IMR-90 (cell line): ENCODE data around the gene UBL4A. TPM values are rescaled to one million over a fixed set of nuclear protein-coding genes. Genes with fewer than 3 reads are reported as not detected.

Experiments
- ATAC-seq: fragments of 200-7000 bp; cut with Tn5 transposase; 2 replicates; pipeline ENCODE4 v1.9.1; 2020; ENCODE audit warnings: low read depth, mild to moderate bottlenecking, moderate library complexity
- BruUV-seq: library from RNA; stranded (reverse); fragments of 400-500 nt; replicated peaks from 2 replicates; lab custom pipeline; 2021; lab: Mats Ljungman, UMichigan
- CTCF ChIA-PET: fragments of 300-600 bp; formaldehyde crosslinking; extraction: SDS; loops from one replicate; lab custom pipeline; 2021; ENCODE audit warnings: antibody characterized with exemption; lab: Yijun Ruan, JAX
- POLR2A ChIA-PET: fragments of 300-600 bp; sonication (Branson Sonifier 250); formaldehyde crosslinking; loops from one replicate; lab custom pipeline; 2022; ENCODE audit warnings: antibody characterized with exemption; ENCODE audit not compliant: unreplicated experiment; lab: Charles Lee
- DNase-seq: peaks from one replicate; pipeline ENCODE4 v3.0.0; 2013
- H2AFZ ChIP-seq: replicated peaks from 2 replicates; pipeline ENCODE3; 2013; ENCODE audit warnings: low read length, mild to moderate bottlenecking; ENCODE audit not compliant: poor library complexity
- H2AK5ac ChIP-seq: 2 replicates; pipeline ENCODE4 v1.6.1; 2013; ENCODE audit warnings: low read depth, low read length, inconsistent platforms
- H2AK9ac ChIP-seq: replicated peaks from 2 replicates; pipeline ENCODE3; 2013; ENCODE audit warnings: mild to moderate bottlenecking, low read depth, low read length, moderate library complexity; ENCODE audit not compliant: poor library complexity
- H2BK120ac ChIP-seq: 2 replicates; pipeline ENCODE4 v1.6.1; 2013; ENCODE audit warnings: low read depth, low read length, inconsistent platforms
- H2BK15ac ChIP-seq: 3 replicates; pipeline ENCODE4 v1.6.1; 2013; ENCODE audit warnings: low read depth, low read length, inconsistent platforms
- H2BK20ac ChIP-seq: 2 replicates; pipeline ENCODE4 v1.6.1; 2013; ENCODE audit warnings: low read depth, mild to moderate bottlenecking, inconsistent platforms, low read length, moderate library complexity
- H2BK5ac ChIP-seq: 2 replicates; pipeline ENCODE4 v1.6.1; 2013; ENCODE audit warnings: mild to moderate bottlenecking, low read depth, low read length, inconsistent platforms; ENCODE audit not compliant: poor library complexity, severe bottlenecking
- H3K14ac ChIP-seq: replicated peaks from 2 replicates; pipeline ENCODE4 v1.6.1; 2013; ENCODE audit warnings: low read depth, low read length, inconsistent platforms
- H3K18ac ChIP-seq: 2 replicates; pipeline ENCODE4 v1.6.1; 2013; ENCODE audit warnings: low read depth, low read length, control low read depth
- H3K23ac ChIP-seq: 2 replicates; pipeline ENCODE4 v1.6.1; 2013; ENCODE audit warnings: low read depth, low read length, inconsistent platforms
- H3K27ac ChIP-seq: 2 replicates; pipeline ENCODE4 v1.5.1; 2013; ENCODE audit warnings: mild to moderate bottlenecking, control low read depth, low read length; ENCODE audit not compliant: insufficient read depth
- H3K27me3 ChIP-seq: 2 replicates; pipeline ENCODE4 v1.6.1; 2013; ENCODE audit warnings: low read length; ENCODE audit not compliant: control insufficient read depth, insufficient read depth
- H3K36me3 ChIP-seq: 2 replicates; pipeline ENCODE4 v1.6.1; 2013; ENCODE audit warnings: low read length, mixed read lengths; ENCODE audit not compliant: control insufficient read depth, insufficient read depth
- H3K4ac ChIP-seq: 2 replicates; pipeline ENCODE4 v1.6.1; 2013; ENCODE audit warnings: low read depth, low read length, inconsistent platforms
- H3K4me1 ChIP-seq: 2 replicates; pipeline ENCODE4 v1.6.1; 2013; ENCODE audit warnings: low read length, mixed read lengths; ENCODE audit not compliant: control insufficient read depth, insufficient read depth
- H3K4me2 ChIP-seq: 2 replicates; pipeline ENCODE4 v1.6.1; 2013; ENCODE audit warnings: low read depth, mild to moderate bottlenecking, control low read depth, low read length, moderate library complexity
- H3K4me3 ChIP-seq: 2 replicates; pipeline ENCODE4 v1.5.1; 2013; ENCODE audit warnings: low read depth, mild to moderate bottlenecking, control low read depth, low read length, moderate library complexity; ENCODE audit not compliant: insufficient read depth
- H3K56ac ChIP-seq: 2 replicates; pipeline ENCODE4 v1.6.1; 2013; ENCODE audit warnings: low read length, inconsistent platforms; ENCODE audit not compliant: insufficient read depth; ENCODE audit errors: extremely low read depth
- H3K79me1 ChIP-seq, 2 experiments: 2 replicates each; pipeline ENCODE4 v1.6.1; 2013; ENCODE audit warnings: low read length in 2 of 2, inconsistent platforms in 1 of 2, low read depth in 1 of 2
- H3K9ac ChIP-seq: 2 replicates; pipeline ENCODE4 v1.6.1; 2013; ENCODE audit warnings: low read depth, low read length, control low read depth
- H3K9me1 ChIP-seq: 2 replicates; pipeline ENCODE4 v1.6.1; 2013; ENCODE audit warnings: low read length, inconsistent platforms; ENCODE audit not compliant: insufficient read depth
- H3K9me3 ChIP-seq: 2 replicates; pipeline ENCODE4 v1.6.1; 2013; ENCODE audit warnings: low read length; ENCODE audit not compliant: control insufficient read depth, insufficient read depth
- H4K20me1 ChIP-seq: 2 replicates; pipeline ENCODE4 v1.6.1; 2013; ENCODE audit warnings: low read length, inconsistent platforms; ENCODE audit not compliant: insufficient read depth
- H4K5ac ChIP-seq: 2 replicates; pipeline ENCODE4 v1.6.1; 2013; ENCODE audit warnings: mild to moderate bottlenecking, low read depth, low read length, control low read depth
- H4K8ac ChIP-seq, 2 experiments: 2 replicates each; pipeline ENCODE4 v1.6.1; 2013; ENCODE audit warnings: low read depth in 2 of 2, low read length in 2 of 2, control low read depth in 1 of 2, inconsistent platforms in 1 of 2
- H4K91ac ChIP-seq: 2 replicates; pipeline ENCODE4 v1.6.1; 2013; ENCODE audit warnings: low read depth, low read length, inconsistent platforms; ENCODE audit not compliant: insufficient read depth
- BHLHE40 ChIP-seq: fragments of 150-350 bp; IDR thresholded peaks from 2 replicates; pipeline ENCODE4 v1.6.1; 2016; ENCODE audit warnings: mild to moderate bottlenecking, low read depth, low read length
- CEBPB ChIP-seq: IDR thresholded peaks from 2 replicates; pipeline ENCODE4 v1.6.1; 2012; ENCODE audit warnings: low read depth, low read length, improper control_type of control experiment
- CHD1 ChIP-seq: IDR thresholded peaks from 2 replicates; pipeline ENCODE4 v1.6.1; 2012; ENCODE audit warnings: low read depth, low read length, improper control_type of control experiment
- MAZ ChIP-seq: IDR thresholded peaks from 2 replicates; pipeline ENCODE4 v1.6.1; 2012; ENCODE audit warnings: low read depth, mild to moderate bottlenecking, low read length, improper control_type of control experiment, moderate library complexity, borderline replicate concordance
- NFE2L2 ChIP-seq: fragments of 150-350 bp; IDR thresholded peaks from 2 replicates; pipeline ENCODE4 v1.6.1; 2016; ENCODE audit warnings: low read depth, mild to moderate bottlenecking, low read length
- POLR2A ChIP-seq: IDR thresholded peaks from 2 replicates; pipeline ENCODE4 v1.6.1; 2012; ENCODE audit warnings: mild to moderate bottlenecking, low read depth, low read length
- SMC3 ChIP-seq: fragments of 150-350 bp; IDR thresholded peaks from 2 replicates; pipeline ENCODE4 v1.6.1; 2016; ENCODE audit warnings: low read depth, mild to moderate bottlenecking, antibody characterized with exemption, low read length, moderate library complexity
- WGBS, 2 experiments: methylation state at CpG; one replicate each; pipeline versions ENCODE4 v1.1.5 to v1.1.7; 2013; ENCODE audit warnings: missing lambda C conversion rate in 2 of 2; ENCODE audit not compliant: insufficient read length in 1 of 2; ENCODE audit errors: extremely low coverage in 2 of 2; 5-methylcytosine and 5-hydroxymethylcytosine counted together
- dilution Hi-C: fragments of 300-500 bp; cut with HindIII; formaldehyde crosslinking; loops from one replicate; pipeline ENCODE4 v1.14.3; 2018; ENCODE audit warnings: low sequenced_read_pairs; ENCODE audit not compliant: unreplicated experiment
- in situ Hi-C: fragments of 300-500 bp; cut with MboI; formaldehyde crosslinking; loops from 3 replicates; pipeline ENCODE4 v1.14.3; 2019; ENCODE audit warnings: low sequenced_read_pairs, inconsistent platforms, mixed read lengths
- intact Hi-C: fragments of 100-400 bp; cut with micrococcal nuclease; formaldehyde crosslinking; loops from 2 replicates; pipeline ENCODE4 v1.10.0; 2022
- polyA plus RNA-seq, 3 experiments: library from polyadenylated mRNA; depleted of rRNA; stranded (reverse); fragments of >200 nt; gene quantifications; 2 replicates each; pipeline ENCODE4 v1.2.3, GENCODE V29; 2012; ENCODE audit warnings: low replicate concordance in 1 of 3
- total RNA-seq: library from RNA; depleted of rRNA; stranded (reverse); fragments of >200 nt; gene quantifications from 2 replicates; pipeline ENCODE4 v1.2.3, GENCODE V29; 2012
- TF ChIP-seq, protein P1 (sequence below): fragments of 150-350 bp; IDR thresholded peaks from 2 replicates; pipeline ENCODE4 v1.6.1; 2016; ENCODE audit warnings: low read depth, mild to moderate bottlenecking, low read length, moderate library complexity, borderline replicate concordance

UBL4A gene
- total and polyA plus RNA-seq, 2 of the 4 experiments (the other 2 are of a cell fraction) = 24.6 to 28.3 TPM

GRCh38 chrX:154511761-154512160, 25.3 kb upstream of the UBL4A start:
- POLR2A ChIA-PET = no interaction called here
- no peak overlapping the region for H2AFZ ChIP-seq

More at GRCh38 chrX:154511761-154512160, 25.3 kb upstream of the UBL4A start:
- no peak overlapping the region for H2AK9ac ChIP-seq
- no peak for DNase-seq
- H3K27me3 ChIP-seq = no peaks in the 10 kb centered on the region
- BruUV-seq = no TSS peak
- ATAC-seq = no peak
- intact Hi-C loops = no loop called here
- no peak overlapping the region for H2BK5ac ChIP-seq
- no peak overlapping the region for H4K5ac ChIP-seq
- no peak overlapping the region for H3K56ac ChIP-seq
- peaks cover 3% of the 10 kb centered on the region for H3K9me1 ChIP-seq
- H3K9me3 ChIP-seq = peaks cover 3% of the 10 kb centered on the region; the same call in 1 of the 2 replicates
- no peak overlapping the region for H2BK20ac ChIP-seq
- CTCF ChIA-PET = no interaction called here
- no peak overlapping the region for H2BK120ac ChIP-seq
- no peak overlapping the region for H3K4me2 ChIP-seq
- no peak overlapping the region for H4K91ac ChIP-seq
- H4K20me1 ChIP-seq = no peaks in the 10 kb centered on the region
- no peak overlapping the region for H2AK5ac ChIP-seq
- no peak overlapping the region for H3K23ac ChIP-seq
- in situ Hi-C loops = no loop called here
- no peak overlapping the region for H3K27ac ChIP-seq
- no peak overlapping the region for H2BK15ac ChIP-seq
- H3K4me1 ChIP-seq = no peaks in the 10 kb centered on the region
- H3K79me1 ChIP-seq = peaks cover 8 to 12% of the 10 kb centered on the region in 2 experiments; a peak in 2 of 4 replicates
- dilution Hi-C loops = no loop called here
- H3K4me3 ChIP-seq = no peak overlapping the region
- no peak overlapping the region for H4K8ac ChIP-seq
- H3K18ac ChIP-seq = no peak overlapping the region
- no peak overlapping the region for H3K14ac ChIP-seq
- no peak overlapping the region for H3K4ac ChIP-seq
- peaks cover 9% of the 10 kb centered on the region; the same call in 1 of the 2 replicates for H3K36me3 ChIP-seq
- no peak overlapping the region for H3K9ac ChIP-seq
- 70% methylated on average over 2 of the region's 12 CpGs; no CpG with 5 or more reads in 1 of the 2 experiments for WGBS, 2 experiments
- TF ChIP-seq SMC3 (no peak), BHLHE40 (no peak), CEBPB (no peak), NFE2L2 (no peak), CHD1 (no peak), MAZ (no peak), POLR2A (no peak)
- TF ChIP-seq, protein P1, sequence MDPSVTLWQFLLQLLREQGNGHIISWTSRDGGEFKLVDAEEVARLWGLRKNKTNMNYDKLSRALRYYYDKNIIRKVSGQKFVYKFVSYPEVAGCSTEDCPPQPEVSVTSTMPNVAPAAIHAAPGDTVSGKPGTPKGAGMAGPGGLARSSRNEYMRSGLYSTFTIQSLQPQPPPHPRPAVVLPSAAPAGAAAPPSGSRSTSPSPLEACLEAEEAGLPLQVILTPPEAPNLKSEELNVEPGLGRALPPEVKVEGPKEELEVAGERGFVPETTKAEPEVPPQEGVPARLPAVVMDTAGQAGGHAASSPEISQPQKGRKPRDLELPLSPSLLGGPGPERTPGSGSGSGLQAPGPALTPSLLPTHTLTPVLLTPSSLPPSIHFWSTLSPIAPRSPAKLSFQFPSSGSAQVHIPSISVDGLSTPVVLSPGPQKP = no peak
